HG02970 (cell line): Measurements from ENCODE around the gene SLC25A38.
"Not testable (repeated sequence)": the region's sequence is repeated elsewhere in the genome, so short reads cannot be mapped to it uniquely, and the experiment has no call there.

Experiments used
- ATAC-seq: cut with Tn5 transposase; IDR thresholded peaks from one replicate; pipeline ENCODE4 v1.9.1; 2021; ENCODE audit warnings: mild to moderate bottlenecking, moderate library complexity, moderate number of reproducible peaks; ENCODE audit not compliant: unreplicated experiment, low FRiP score

The SLC25A38 gene, protein sequence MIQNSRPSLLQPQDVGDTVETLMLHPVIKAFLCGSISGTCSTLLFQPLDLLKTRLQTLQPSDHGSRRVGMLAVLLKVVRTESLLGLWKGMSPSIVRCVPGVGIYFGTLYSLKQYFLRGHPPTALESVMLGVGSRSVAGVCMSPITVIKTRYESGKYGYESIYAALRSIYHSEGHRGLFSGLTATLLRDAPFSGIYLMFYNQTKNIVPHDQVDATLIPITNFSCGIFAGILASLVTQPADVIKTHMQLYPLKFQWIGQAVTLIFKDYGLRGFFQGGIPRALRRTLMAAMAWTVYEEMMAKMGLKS

GRCh38 chr3:39383045-39383880, at the start of gene SLC25A38:
TSS of gene SLC25A38 (plus strand) at chr3:39383370. CDS start at chr3:39383725, 355 bp downstream.
- ATAC-seq: peak; percentile 62

GRCh38 chr3:39333607-39334006, 49.6 kb upstream of the SLC25A38 start:
- no peak for ATAC-seq

DNA sequence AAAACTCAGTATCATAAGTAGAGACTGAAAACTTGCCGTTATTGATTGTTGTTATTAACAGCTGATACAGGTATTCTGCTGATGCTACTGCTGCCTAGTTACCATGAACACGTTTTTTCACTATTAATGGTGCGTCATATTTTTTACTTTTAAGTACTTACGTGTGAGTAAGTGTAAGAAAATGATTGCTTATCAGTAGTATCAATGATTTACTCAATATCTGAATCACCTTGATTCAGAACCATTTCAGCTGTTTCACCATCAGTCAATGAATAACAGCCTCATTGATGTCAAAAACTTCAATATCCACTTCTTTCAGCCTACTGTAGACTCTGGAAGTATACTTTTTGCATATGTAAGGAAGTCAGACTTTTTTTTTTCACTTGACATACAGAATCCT, 49.0 kb upstream of the SLC25A38 start:
- no peak for ATAC-seq

DNA sequence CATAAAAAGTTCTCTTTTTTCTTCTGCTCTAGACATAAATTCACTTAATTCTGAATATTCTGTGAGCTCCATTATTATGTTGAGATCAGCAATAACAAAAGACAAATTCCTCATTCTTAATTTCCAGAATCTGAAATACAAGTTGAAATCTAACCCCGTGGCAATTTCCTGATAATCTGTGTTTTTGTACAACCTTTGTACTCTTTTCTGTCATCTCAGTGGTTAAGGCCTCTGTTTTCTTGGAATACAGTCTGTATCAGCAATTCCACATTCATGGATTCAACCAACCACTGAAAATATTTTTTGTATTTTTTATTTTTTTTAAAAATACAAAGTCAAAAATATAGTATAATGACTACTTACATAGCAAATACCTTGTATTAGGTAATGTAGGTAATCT, 45.0 kb upstream of the SLC25A38 start:
- ATAC-seq: no peak

GRCh38 chr3:39339086-39339485, 44.1 kb upstream of the SLC25A38 start:
- no peak for ATAC-seq

- ATAC-seq: no peak
Measured at GRCh38 chr3:39343076-39343717, 40.0 kb upstream of the SLC25A38 start.

- no peak for ATAC-seq
Measured at GRCh38 chr3:39343760-39344159, 39.4 kb upstream of the SLC25A38 start.

DNA sequence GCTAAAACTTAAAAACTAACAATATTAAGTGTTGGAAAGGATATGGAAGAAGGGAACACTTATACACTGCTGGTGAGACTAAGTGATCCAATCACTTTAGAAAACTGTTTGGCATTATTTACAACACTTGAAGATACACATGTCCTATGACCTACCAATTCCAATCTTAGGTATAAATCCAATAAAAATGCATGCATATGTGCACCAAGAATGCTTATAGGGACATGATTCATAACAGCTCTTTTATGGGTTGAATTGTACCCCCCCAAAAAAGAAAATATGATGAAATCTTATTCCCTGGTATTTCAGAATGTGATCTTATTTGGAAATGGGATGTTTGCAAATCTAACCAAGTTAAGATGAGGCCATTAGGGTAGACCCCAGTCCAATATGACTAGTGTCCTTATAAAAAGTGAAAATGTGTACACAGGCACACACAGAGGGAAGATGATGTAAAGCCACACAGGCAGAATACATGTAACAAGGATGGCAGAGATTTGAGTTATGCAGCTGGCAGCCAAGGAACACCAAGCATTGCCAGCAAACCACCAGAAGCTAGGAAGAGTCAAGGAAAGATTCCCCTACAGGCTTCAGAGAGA, 38.3 kb upstream of the SLC25A38 start:
- ATAC-seq: no peak

GRCh38 chr3:39346785-39347585, 36.2 kb upstream of the SLC25A38 start:
- ATAC-seq: no peak

DNA sequence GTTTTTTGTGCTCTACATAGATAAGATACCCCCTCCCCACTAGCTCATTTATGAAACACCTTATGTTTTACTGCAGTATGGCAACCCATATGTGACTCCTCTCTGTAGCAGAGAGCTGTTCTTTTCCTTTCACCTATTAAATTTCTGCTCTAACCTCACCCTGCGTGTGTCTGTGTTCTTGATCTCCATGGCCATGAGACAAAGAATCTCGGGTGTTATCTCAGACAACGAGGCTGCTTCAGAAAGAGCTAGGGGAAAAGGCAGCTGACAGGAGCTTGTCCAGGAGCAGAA, 35.6 kb upstream of the SLC25A38 start:
- ATAC-seq: no peak

DNA sequence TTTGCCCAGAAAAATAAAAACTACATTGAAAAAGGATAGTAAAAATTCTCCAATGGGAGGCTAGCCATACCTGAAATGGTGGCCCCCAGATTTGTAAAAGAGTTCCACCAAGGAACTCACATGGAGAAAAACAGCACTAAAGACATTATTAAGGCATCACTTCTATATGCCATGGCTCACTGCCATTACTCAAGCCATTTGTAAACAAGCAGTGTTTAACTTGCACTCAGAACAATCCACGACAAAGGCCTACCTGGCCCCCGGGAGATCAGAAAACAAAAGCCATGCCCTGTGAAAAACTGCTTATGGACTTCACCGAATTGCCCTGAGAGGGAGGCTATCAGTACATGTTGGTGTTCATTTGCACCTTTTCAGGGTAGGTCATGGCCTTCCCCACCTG, 34.1 kb upstream of the SLC25A38 start:
- ATAC-seq: no peak

DNA sequence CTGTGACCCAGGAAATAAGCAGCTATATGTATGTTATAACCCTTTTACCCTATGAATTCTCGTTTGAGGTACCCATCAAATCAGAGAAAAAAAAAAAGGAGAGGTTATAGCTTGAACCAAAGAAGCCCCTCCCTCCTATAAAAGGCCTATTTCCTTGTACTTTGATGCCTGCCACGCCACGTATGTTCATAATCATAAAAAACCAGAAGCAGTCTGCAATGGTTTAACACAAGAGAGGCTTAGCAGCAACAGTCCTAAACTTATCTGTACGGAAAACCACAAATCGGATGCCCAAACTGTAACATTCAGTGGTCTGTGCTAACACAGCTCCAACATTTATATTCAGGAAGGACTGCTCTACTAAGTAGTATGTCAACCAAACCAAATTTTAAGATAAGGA, 32.5 kb upstream of the SLC25A38 start:
- ATAC-seq: no peak

DNA sequence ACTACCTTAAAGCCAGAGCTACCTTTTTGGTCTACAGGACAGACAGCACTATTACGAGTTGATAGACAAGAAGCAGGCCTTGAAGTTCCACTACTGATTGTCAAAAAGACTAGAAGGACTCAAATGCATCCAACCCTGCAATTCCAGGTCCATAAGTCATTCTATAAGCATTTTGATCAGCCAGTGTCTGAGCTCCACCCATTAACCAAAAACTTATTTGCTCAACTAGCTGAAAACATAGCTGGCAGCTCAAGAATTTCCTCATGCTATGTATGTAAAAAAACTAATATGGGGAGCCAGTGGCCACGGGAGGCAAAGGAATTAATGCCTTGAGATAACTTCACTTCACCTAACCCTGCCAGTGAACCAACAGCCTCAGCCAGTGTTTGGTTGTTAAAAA, 32.0 kb upstream of the SLC25A38 start:
- not testable (repeated sequence) for ATAC-seq

DNA sequence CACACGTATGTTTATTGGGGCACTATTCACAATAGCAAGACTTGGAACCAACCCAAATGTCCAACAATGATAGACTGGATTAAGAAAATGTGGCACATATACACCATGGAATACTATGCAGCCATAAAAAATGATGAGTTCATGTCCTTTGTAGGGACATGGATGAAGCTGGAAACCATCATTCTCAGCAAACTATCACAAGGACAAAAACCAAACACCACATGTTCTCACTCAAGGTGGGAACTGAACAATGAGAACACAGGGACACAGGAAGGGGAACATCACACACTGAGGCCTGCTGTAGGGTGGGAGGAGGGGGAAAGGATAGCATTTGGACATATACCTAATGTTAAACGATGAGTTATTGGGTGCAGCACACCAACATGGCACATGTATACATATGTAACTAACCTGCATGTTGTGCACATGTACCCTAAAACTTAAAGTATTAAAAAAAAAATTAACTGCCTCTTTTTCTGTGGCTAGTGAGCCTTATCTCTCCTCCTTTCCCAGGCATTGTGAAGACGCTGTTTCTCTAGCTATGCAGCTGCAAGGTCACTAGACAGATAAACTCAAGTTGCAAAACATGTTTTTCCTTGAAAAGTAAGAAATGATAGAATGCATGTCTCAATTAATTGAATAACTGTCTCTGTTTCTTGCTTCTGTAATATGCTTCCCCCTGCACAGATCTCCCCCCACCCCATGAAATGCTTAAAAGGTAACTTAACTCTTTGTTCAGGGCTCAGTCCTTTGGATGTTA, 29.8 kb upstream of the SLC25A38 start:
- ATAC-seq: not testable (repeated sequence)

DNA sequence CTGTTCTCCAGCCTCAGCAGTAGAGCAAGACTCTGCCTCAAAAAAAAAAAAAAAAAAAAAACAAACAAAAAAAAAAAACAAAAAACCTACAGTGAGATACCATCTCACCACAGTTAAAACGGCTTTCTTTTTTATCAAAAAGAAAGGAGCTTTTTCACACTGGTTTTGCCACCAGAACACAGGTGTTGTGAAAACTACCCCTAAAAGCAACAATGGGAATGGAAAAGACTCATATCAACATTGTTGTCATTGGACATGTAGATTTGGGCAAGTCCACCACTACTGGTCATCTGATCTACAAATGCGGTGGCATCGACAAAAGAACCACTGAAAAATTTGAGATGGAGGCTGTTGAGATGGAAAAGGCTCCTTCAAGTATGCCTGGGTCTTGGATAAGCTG, 24.8 kb upstream of the SLC25A38 start:
- no peak for ATAC-seq

DNA sequence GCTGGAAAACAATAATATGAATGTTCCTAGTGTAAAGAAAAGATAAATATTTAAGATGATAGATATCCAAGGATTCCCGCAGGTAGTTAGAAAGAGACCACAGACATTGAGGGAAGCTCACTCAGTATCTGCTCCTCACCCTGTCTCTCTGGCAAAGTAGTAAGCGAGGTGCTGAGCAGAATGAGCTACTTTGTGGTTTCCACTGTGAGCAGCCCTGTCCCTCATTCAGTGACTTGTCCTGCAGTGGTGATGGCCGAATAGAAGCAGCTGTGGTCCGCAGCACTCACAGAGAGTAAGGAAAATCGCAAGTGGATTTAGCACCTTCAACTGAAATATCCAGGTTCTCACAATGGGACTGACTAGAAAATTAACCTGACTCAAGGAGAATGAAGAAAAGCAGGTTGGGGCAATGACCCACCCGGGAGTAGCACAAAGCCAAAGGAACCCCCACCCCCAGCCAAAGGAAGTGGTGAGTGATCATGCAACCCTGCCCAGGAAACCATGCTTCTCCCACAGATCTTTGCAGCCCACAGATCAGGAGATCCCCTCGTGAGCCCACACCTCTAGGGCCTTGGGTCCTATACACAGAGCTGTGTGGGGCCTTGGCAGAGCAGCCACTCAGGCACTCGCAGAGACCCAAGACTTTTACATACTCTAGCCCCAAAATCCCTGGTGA, 21.8 kb upstream of the SLC25A38 start:
- ATAC-seq: no peak

- no peak for ATAC-seq
Measured at GRCh38 chr3:39362192-39362591, 21.0 kb upstream of the SLC25A38 start.

- ATAC-seq: no peak
Measured at GRCh38 chr3:39362812-39363211, 20.4 kb upstream of the SLC25A38 start.

- not testable (repeated sequence) for ATAC-seq
Measured at GRCh38 chr3:39370450-39370849, 12.7 kb upstream of the SLC25A38 start.
